Activated T-cell treated with anti-CD3 and anti-CD28 coated beads for 48 hours (primary cell): Measurements from ENCODE around the gene IL18R1.

Experiments used
- DNase-seq: peaks from one replicate; pipeline ENCODE4 v3.0.0-alpha.2; 2020; ENCODE audit warnings: low read depth

The IL18R1 gene

GRCh38 chr2:102387763-102388546, 32.4 kb downstream of the IL18R1 start:
- DNase-seq, result no peak

DNA sequence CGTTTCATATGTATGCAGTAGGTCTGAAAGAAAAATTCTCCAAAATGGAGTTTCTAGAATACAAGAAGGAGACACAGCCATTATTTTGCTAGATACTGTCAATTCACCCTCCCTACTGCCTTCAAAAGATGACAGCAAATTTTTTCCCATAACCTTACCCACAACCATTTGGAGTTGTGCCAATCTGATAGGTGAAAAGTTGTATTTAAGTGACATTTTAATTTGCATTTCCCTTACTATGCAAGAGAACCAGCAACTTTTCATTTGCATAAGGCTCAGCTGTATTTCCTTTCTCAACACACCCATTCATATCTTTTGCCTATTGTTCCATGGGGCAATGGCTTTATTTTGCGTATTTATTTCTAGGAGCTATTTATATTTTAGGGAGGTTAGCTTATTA, 36.0 kb downstream of the IL18R1 start:
- DNase-seq, result no peak

GRCh38 chr2:102392096-102392495, 36.5 kb downstream of the IL18R1 start:
- DNase-seq, result no peak

DNA sequence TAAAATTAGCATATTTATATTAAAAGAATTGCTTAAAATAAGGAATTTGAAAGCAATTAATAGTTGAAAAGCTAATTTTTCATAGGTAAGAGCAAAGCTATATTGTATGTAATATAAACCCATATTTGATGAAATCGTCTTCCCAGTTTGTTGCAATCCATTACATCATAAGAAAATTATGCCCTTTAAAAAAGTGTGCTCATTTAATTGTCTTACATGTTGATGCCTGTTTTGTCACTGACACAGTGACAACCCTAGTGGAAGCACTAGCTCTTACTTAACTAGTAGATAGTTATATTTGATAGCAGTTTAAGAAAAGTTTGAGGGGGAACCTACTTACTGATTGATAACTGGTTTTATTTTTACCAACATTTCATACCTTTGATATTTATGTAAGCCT, 37.3 kb downstream of the IL18R1 start:
- no peak for DNase-seq

GRCh38 chr2:102396012-102396411, 40.4 kb downstream of the IL18R1 start:
- no peak for DNase-seq

- no peak for DNase-seq
Measured at GRCh38 chr2:102397209-102397608, 41.6 kb downstream of the IL18R1 start.

GRCh38 chr2:102399499-102400141, 44.0 kb downstream of the IL18R1 start:
- no peak for DNase-seq

GRCh38 chr2:102401456-102401855, 45.9 kb downstream of the IL18R1 start:
- no peak for DNase-seq

- no peak for DNase-seq
Measured at GRCh38 chr2:102401865-102402264, 46.3 kb downstream of the IL18R1 start.

DNA sequence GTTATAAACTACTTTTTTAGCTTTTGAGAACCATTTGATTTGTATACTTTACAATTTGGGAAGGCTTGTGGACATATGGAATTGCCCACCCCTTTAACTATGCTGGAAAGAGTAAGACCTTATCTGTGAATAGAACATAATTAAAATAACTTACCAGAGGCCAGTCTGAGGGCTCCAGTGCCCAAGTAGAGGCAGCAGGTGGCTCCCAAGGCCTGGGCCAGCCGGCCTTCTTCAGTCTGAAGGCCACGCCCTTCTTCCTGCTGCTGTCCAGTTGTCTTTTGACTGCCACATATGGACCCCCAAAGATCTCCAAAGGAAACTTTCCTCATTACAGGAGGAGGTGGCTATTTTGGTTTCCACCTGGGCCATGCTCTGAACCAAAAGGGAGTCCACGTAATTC, 55.4 kb downstream of the IL18R1 start:
- no peak for DNase-seq

- DNase-seq, result no peak
Measured at GRCh38 chr2:102412199-102412598, 56.6 kb downstream of the IL18R1 start.

DNA sequence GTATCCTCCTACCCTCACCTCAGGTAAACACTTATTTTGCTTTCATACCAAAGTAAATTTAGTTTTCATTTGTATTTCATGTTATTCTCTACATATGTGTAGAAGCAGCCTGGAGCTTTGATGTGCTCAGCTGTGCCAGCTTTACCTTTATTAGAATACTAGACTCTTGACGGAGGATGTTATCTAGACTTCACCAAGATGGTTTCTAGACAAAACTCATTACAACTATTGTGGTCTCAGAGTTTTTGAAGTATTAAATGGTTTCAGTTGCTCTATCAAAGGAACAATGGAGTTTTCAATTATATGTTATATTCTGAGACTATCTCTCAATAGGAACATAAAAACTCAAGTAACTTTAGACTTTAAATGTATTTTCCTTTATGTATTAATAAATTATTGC, 62.4 kb downstream of the IL18R1 start:
- DNase-seq, result no peak

DNA sequence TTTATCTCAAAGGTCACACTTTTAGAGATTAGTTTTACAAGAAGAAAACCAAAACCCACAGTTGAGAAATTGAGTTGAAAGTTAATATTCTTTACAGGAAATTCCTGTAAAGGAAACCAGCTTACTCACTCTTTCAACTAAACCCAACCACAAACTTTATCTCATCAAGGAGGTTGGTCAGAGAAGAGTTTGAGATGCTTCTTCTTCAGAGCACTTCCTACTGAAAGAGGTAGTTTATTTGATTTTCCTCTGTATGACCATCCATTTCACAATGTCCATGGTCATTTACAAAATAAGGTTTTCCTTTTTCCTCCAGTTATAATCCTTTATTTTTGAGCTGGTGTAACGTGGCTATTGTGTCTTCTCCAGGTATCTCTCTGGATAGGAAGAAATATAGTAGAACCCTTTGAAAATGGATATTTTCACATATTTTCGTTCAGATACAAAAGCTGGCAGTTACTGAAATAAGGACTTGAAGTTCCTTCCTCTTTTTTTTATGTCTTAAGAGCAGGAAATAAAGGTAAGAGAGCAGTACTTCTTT, 62.9 kb downstream of the IL18R1 start:
- no peak for DNase-seq

DNA sequence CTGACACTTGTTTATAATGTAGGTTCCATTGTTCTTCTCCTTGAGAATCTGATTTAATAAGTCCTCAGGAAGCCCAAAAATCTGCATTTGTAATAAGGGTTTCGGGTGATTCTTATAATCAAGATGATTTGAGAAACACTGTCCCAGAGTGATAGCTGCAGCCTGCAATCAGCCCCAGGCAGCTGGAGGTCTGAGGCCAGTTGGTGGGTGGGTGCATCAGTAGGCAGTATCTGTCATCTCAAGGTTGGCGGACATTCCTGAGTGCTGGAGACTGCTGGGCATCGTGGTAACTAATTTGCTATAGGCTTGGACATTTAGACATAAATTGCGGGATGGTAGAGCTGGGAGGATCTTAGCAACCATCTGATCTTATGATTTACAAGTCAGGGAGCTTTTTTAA, 64.7 kb downstream of the IL18R1 start:
- DNase-seq, result no peak

DNA sequence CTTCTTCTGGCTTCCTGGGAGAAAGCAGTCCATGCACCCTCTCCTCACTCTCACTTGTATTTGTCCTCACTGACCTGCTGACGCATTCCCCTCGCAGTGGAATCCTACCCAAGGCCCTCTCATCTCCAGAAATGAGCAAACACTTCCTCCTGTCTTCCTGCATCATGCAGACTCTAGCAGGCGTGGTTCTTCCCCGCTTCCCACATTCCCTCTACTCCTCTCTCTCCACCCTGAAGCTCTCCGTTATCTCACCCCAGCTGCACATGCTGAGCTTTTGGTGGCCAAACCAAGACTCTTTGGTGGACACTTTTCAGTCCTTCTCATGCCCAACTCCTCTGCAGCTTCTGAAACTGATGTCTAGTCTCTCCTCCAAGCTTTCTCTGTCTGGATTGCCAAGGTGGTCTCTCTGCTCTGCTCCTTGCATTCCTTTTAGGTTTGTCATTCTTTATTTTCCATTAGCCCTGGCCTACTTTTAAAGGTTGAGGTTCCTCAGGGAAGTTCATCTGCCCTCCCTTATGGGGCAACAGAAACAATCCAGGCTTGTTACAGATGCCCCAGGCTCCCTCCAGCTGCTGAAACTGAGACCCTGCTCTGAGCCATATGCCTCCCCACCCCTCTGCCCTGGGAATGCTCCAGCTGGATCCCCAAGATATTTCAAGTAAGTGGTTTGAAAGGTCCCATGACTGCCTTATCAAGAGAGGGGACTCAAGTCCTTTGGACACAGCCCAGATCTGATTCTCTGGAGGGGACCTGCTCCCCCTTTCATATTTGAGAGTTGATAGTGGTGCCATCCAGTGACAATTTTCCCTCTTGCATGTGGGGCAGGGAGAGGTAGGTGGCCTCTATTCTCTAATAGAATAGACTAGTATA, 66.5 kb downstream of the IL18R1 start:
- no peak for DNase-seq

DNA sequence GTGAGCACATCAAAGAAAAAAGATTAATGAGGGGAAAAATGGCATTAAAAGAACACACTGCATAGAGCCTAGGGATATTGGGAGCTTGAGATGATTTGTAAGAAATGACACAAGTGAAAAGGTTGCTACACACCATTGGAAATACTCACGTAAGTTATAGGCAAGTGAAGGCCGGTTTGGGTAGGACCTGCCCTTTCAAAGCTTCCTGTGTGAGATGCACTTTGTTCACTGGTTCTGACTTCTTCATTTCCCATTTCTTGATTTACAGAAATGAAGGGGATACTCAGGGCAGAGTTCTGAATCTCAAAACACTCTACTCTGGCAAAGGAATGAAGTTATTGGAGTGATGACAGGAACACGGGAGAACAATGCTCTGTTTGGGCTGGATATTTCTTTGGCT, 67.3 kb downstream of the IL18R1 start, which contains the start of gene IL18RAP:
TSS of gene IL18RAP (plus strand) at position 251 of the 400 bp plus-strand sequence. CDS start at position 369, 118 bp downstream.
- DNase-seq, result no peak

DNA sequence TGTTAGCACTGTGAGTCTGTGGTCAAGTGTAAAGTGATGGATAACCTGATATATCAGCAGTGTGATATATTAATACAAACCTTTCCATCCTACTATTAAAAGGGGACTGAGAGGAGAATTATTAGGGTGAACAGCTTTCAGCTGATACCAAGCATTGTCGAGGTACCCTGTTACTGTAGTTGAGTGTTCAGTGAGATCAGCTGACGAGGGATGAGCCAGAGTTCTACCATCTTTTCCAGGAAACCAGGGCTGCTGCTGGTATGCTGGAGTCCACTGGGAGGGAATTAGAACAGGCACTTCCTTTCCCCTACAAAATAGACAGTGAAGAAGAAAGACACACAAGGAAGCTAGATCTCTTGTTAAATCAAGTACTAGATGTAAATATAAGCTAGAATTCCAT, 67.8 kb downstream of the IL18R1 start:
- no peak for DNase-seq

DNA sequence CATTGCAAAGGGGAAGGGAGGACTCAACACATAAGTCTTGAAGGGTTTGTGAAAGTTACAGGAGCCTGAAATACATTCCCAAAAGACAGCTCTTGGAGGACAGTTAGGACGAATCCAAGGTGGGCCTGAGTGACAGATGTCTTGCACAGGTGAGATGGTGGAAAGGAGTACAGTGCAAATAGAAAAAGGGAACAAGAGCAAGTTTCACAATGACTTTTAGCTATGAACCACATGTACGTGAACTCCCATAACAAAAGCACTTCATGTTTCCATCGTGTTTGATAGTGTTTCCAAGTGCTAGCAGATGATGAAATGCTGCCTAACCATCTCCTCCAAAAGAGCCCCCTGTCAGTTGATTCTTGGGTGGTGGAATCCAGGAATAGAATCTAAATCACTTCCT, 69.2 kb downstream of the IL18R1 start:
- no peak for DNase-seq

DNA sequence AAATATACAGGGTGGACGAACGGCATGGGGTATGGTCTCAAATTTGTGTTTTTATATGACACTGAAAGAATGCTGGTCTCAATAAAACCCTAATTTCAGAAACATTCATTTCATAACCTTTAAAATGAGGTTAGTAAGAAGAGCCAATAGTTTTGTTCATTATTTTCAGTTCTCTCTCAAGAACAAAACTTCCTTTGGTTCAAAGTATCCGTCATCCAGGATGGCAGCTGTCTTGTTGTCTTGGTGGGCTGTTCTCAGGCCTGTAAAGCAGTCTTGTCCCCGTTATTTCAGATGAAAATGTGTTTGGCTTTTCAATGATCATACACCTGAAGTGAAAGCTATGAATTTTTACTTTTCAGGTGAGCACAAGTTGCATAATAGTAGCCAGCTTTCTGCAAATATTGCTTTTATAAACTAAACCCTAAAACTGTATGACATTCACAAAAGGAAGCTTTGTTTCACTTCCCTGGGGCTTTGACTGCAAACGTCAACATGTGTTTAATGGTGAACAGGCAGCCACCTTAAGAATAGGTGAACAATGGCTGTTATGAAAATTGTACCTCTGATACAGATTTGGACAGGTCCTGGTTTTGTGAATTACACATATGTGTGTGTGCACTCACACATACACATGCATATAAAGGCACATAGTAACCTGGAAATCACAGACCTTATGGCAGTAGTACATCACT, 70.0 kb downstream of the IL18R1 start:
- DNase-seq, result no peak

DNA sequence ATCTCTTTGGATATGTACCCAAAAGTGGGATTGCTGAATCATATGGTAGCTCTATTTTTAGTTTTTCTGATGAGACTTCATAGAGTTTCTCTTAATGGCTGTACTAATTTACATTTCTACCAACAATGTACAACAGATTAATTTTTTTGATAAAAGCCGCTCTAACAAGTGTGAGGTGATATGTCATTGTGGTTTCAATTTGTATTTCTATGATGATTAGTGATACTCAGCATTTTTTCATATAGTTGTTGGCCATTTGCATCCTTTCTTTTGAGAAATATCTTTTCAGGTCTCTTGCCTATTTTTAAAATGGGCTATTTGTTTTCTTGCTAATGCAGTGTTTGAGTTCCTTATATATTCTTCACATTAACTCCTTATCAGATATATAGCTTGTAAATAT, 71.7 kb downstream of the IL18R1 start:
- no peak for DNase-seq

GRCh38 chr2:102428573-102428972, 73.0 kb downstream of the IL18R1 start:
- DNase-seq, result no peak

GRCh38 chr2:102432386-102432785, 76.8 kb downstream of the IL18R1 start:
- DNase-seq, result no peak
